ENCODE results near the gene IKBIP.

Gene IKBIP

DNA sequence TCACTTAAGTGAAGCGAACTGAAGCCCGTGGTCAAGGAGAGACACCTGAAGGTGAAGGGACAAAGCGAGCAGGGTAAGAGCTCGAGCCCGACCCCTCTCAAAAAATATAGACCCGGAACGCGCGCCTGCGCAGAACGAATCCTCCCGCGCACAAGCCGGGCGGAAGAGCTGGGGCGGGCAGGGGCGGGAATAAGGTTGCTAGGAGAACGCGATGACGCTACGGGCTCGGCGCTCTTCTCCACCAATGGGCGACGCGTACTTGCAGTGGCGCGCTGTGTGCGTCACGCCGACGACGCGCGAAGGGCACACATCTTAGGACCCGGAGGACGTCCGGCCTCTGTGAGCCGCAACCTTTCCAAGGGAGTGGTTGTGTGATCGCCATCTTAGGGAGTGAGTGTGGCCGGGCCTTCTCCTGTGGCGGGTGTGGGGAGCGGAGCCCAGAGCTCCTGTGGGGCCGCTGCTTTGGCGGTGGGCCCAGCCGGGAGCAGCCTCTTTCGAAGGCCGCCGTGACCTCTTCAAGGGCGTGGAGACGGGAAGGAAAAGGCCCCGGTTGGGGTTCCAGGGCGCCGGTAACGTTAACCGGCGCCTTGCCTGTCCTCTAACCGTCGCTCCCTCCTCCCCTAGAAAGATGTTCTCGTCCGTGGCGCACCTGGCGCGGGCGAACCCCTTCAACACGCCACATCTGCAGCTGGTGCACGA lies 51.1 kb downstream of the IKBIP start, which contains the start of gene SLC25A3:
Gene SLC25A3, plus strand, starts transcription at position 336 of the 699 bp plus-strand sequence. Its CDS starts 293 bp downstream, at position 629.
- peak; percentile 98 for DNase-seq (ENCODE audit: extremely low spot score)
- POLR2A ChIA-PET = interaction anchor here (0.6 to 3.4 kb wide), 14 partner anchors 8 to 365 kb away, joined by 3 to 31 read pairs (median 4); partner anchors contain the start of genes APAF1, IKBIP and TMPO
- CTCF ChIA-PET = interaction anchor here (0.6 to 2.1 kb wide), 4 partner anchors 21 to 70 kb away, joined by 3 to 12 read pairs (median 5); no protein-coding TSS in a partner anchor
- TF ChIP-seq TARDBP (IDR thresholded peaks at IDR 0.05) (no peak), LEF1 (IDR thresholded peaks at IDR 0.05; ENCODE audit: borderline replicate concordance) (no peak), SUZ12 (IDR thresholded peaks at IDR 0.05) (no peak), HDGF (IDR thresholded peaks at IDR 0.05; ENCODE audit: borderline replicate concordance) (no peak), ZNF384 (IDR thresholded peaks at IDR 0.05) (no peak), L3MBTL2 (conservative IDR thresholded peaks at IDR 0.05) (no peak), NFRKB (IDR thresholded peaks at IDR 0.05) (no peak), FOXA1 (IDR thresholded peaks at IDR 0.05) (no peak), SP1 (IDR thresholded peaks at IDR 0.05) (no peak), ARNT (IDR thresholded peaks at IDR 0.05) (no peak), CTBP1 (IDR thresholded peaks at IDR 0.05; ENCODE audit: borderline replicate concordance) (no peak), ELF4 (IDR thresholded peaks at IDR 0.05) (peak; percentile 81)
- TF ChIP-seq, protein P1, sequence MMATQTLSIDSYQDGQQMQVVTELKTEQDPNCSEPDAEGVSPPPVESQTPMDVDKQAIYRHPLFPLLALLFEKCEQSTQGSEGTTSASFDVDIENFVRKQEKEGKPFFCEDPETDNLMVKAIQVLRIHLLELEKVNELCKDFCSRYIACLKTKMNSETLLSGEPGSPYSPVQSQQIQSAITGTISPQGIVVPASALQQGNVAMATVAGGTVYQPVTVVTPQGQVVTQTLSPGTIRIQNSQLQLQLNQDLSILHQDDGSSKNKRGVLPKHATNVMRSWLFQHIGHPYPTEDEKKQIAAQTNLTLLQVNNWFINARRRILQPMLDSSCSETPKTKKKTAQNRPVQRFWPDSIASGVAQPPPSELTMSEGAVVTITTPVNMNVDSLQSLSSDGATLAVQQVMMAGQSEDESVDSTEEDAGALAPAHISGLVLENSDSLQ (IDR thresholded peaks at IDR 0.05) = 0 out of 2 replicates have a peak, but pooled peaks have one; percentile 8

DNA sequence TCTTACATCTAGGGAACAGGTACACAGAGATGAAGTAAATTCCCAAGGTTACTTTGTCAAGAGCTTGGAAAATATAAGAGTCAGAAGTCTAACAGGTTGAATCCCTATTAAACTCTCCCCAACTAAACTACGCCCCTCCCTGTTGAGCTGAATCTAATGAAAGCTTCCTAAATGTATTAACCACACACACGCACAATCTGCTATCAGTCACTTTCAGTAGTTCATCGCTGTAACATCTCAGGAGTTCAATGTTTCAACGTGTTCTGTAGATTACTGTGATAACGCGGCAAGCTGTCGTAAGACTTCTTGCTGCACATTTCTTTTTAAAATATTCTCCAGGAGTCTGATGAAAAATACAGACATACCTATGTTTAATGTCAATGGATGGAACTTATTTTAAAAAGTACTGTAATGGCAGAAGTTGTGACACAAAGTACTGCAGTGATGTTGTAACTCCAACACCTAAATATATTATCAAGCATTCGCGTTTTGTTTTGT lies 51.7 kb downstream of the IKBIP start:
- no peak for DNase-seq (ENCODE audit: extremely low spot score)

DNA sequence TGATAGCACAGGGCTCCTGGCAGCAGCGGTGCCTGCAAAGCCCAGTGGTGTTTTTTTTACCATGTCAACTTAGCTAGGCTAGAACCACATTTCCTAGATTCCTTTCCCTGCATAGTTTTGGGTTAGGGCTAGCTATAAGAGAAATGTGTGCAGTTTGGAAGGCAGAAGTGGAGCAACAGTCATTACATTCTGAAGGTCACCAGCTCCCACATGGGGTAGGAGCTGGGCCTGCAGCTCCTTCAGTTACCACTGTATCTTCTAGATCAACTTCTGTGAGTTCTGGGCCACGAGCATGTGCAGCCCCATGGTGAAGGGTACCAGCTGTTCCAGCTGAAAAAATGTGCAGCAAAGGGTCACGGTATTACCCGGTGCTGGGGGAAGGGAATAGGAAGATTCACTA lies 53.4 kb downstream of the IKBIP start:
- POLR2A ChIA-PET = no interaction called here
- CTCF ChIA-PET = interaction anchor here (0.7 kb wide), 1 partner anchor 10 kb away, joined by 3 read pairs; no protein-coding TSS in a partner anchor
- no peak for TF ChIP-seq HDGF (IDR thresholded peaks at IDR 0.05; ENCODE audit: borderline replicate concordance)
- TF ChIP-seq SUZ12 (IDR thresholded peaks at IDR 0.05) = no peak
- TF ChIP-seq ZNF384 (IDR thresholded peaks at IDR 0.05) = no peak
- TF ChIP-seq ARNT (IDR thresholded peaks at IDR 0.05) = no peak
- no peak for TF ChIP-seq FOXK2 (IDR thresholded peaks at IDR 0.05)
- no peak for TF ChIP-seq TARDBP (IDR thresholded peaks at IDR 0.05)
- TF ChIP-seq L3MBTL2 (conservative IDR thresholded peaks at IDR 0.05) = no peak
- no peak for TF ChIP-seq FOXA1 (IDR thresholded peaks at IDR 0.05)
- TF ChIP-seq BHLHE40 (IDR thresholded peaks at IDR 0.05; ENCODE audit: borderline replicate concordance) = no peak
- TF ChIP-seq CTBP1 (IDR thresholded peaks at IDR 0.05; ENCODE audit: borderline replicate concordance) = no peak
- TF ChIP-seq LEF1 (IDR thresholded peaks at IDR 0.05; ENCODE audit: borderline replicate concordance) = no peak
- no peak for TF ChIP-seq SP1 (IDR thresholded peaks at IDR 0.05)
- TF ChIP-seq, protein P1 (IDR thresholded peaks at IDR 0.05) = no peak
- DNase-seq (ENCODE audit: extremely low spot score) = no peak

More for the DNA sequence above, 51.7 kb downstream of the IKBIP start:
- TF ChIP-seq CTBP1 (IDR thresholded peaks at IDR 0.05; ENCODE audit: borderline replicate concordance) (no peak), FOXM1 (IDR thresholded peaks at IDR 0.05; ENCODE audit: borderline replicate concordance) (no peak), SUZ12 (IDR thresholded peaks at IDR 0.05) (no peak), FOXA1 (IDR thresholded peaks at IDR 0.05) (no peak), HDGF (IDR thresholded peaks at IDR 0.05; ENCODE audit: borderline replicate concordance) (no peak), FOXK2 (IDR thresholded peaks at IDR 0.05) (no peak), NFRKB (IDR thresholded peaks at IDR 0.05) (no peak), LEF1 (IDR thresholded peaks at IDR 0.05; ENCODE audit: borderline replicate concordance) (no peak), ARNT (IDR thresholded peaks at IDR 0.05) (no peak), ELF4 (IDR thresholded peaks at IDR 0.05) (no peak), TARDBP (IDR thresholded peaks at IDR 0.05) (no peak)
- TF ChIP-seq, protein P1 (IDR thresholded peaks at IDR 0.05) = no peak
- POLR2A ChIA-PET = interaction anchor here (0.9 to 3.4 kb wide), 7 partner anchors 11 to 364 kb away, joined by 3 to 31 read pairs (median 9); partner anchors contain the start of genes APAF1, IKBIP and TMPO
- CTCF ChIA-PET = interaction anchor here (1.1 to 1.2 kb wide), 2 partner anchors 26 to 56 kb away, joined by 3 read pairs; no protein-coding TSS in a partner anchor

DNA sequence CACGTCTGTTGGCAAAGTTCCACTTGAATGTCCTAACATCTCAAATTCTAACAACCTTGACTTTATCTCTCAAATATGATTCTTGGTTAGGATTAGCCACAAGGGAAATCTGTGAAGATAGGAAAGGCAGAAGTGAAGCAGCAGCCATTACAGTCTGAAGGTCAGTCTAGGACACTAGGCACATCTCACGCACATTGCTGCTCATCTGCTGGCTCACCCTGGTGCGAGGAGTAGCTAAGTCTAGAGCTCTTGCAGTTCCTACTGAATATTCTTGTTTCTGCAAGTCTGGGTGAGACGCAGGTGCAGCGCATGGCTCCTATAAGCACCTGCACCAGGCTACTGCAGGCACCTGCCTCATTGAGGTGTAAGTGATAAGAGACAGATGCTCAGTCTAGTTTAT lies 57.5 kb downstream of the IKBIP start:
- ChIA-PET CTCF (no interaction called here), POLR2A (no interaction called here)
- TF ChIP-seq ZNF384 (IDR thresholded peaks at IDR 0.05) (no peak), SP1 (IDR thresholded peaks at IDR 0.05) (no peak), ELF4 (IDR thresholded peaks at IDR 0.05) (no peak), NFRKB (IDR thresholded peaks at IDR 0.05) (no peak), BHLHE40 (IDR thresholded peaks at IDR 0.05; ENCODE audit: borderline replicate concordance) (no peak), FOXM1 (IDR thresholded peaks at IDR 0.05; ENCODE audit: borderline replicate concordance) (no peak), ARNT (IDR thresholded peaks at IDR 0.05) (no peak), FOXK2 (IDR thresholded peaks at IDR 0.05) (no peak), FOXA1 (IDR thresholded peaks at IDR 0.05) (no peak), LEF1 (IDR thresholded peaks at IDR 0.05; ENCODE audit: borderline replicate concordance) (no peak), HDGF (IDR thresholded peaks at IDR 0.05; ENCODE audit: borderline replicate concordance) (no peak), TARDBP (IDR thresholded peaks at IDR 0.05) (no peak), L3MBTL2 (conservative IDR thresholded peaks at IDR 0.05) (no peak), CTBP1 (IDR thresholded peaks at IDR 0.05; ENCODE audit: borderline replicate concordance) (no peak), SUZ12 (IDR thresholded peaks at IDR 0.05) (no peak)
- TF ChIP-seq, protein P1 (IDR thresholded peaks at IDR 0.05) = no peak
- DNase-seq (ENCODE audit: extremely low spot score) = no peak

DNA sequence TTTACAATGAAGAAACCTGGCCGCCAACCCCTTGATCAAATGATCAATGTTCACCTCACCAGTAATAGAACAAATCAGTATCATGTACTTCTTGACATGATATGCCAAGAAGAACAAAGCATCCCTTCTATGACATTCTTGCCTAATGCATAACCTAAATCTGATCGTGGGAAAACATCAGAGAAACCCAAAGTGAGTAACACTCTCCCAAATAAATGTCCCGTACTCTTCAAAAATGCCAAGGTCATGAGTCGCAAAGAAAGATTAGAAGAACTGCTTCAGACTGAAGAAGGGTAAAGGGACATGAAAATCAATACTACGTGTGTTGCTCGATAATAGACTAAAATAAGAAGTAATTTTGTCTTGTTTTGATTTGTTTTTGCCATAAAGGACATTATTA lies 62.5 kb downstream of the IKBIP start:
- POLR2A ChIA-PET = interaction anchor here (1.3 kb wide), 1 partner anchor 12 kb away, joined by 4 read pairs; the partner anchor contains the start of gene SLC25A3
- TF ChIP-seq HDGF (IDR thresholded peaks at IDR 0.05; ENCODE audit: borderline replicate concordance) (no peak), LEF1 (IDR thresholded peaks at IDR 0.05; ENCODE audit: borderline replicate concordance) (no peak), BHLHE40 (IDR thresholded peaks at IDR 0.05; ENCODE audit: borderline replicate concordance) (no peak), TARDBP (IDR thresholded peaks at IDR 0.05) (no peak), SUZ12 (IDR thresholded peaks at IDR 0.05) (no peak), FOXK2 (IDR thresholded peaks at IDR 0.05) (no peak), ARNT (IDR thresholded peaks at IDR 0.05) (no peak), FOXA1 (IDR thresholded peaks at IDR 0.05) (no peak)
- TF ChIP-seq, protein P1 (IDR thresholded peaks at IDR 0.05) = no peak
- DNase-seq (ENCODE audit: extremely low spot score) = no peak
- CTCF ChIA-PET = no interaction called here

All from HEK293T (cell line).